Panc1 (cell line): ENCODE results near the gene ADAM10.

Experiments used
- POLR2AphosphoS5 ChIP-seq: IDR thresholded peaks from 2 replicates; pipeline ENCODE4 v1.6.1; 2012; ENCODE audit warnings: mild to moderate bottlenecking, low read depth, low read length, moderate library complexity
- REST ChIP-seq, 2 experiments: IDR thresholded peaks; 2 replicates each; pipeline ENCODE4 v1.6.1; 2011 to 2012; ENCODE audit warnings: low read depth in 2 of 2, control low read depth in 1 of 2, low read length in 1 of 2, mild to moderate bottlenecking in 1 of 2, moderate library complexity in 1 of 2; ENCODE audit not compliant: insufficient read depth in 1 of 2
- SIN3A ChIP-seq: IDR thresholded peaks from 2 replicates; pipeline ENCODE4 v1.6.1; 2012; ENCODE audit warnings: low read depth, mild to moderate bottlenecking, low read length, moderate library complexity, borderline replicate concordance; ENCODE audit not compliant: insufficient read depth
- TF ChIP-seq, protein P1 (sequence below): fragments of 450-650 bp; IDR thresholded peaks from 2 replicates; pipeline ENCODE4 v1.5.1; 2017; ENCODE audit warnings: mild to moderate bottlenecking

DNA sequence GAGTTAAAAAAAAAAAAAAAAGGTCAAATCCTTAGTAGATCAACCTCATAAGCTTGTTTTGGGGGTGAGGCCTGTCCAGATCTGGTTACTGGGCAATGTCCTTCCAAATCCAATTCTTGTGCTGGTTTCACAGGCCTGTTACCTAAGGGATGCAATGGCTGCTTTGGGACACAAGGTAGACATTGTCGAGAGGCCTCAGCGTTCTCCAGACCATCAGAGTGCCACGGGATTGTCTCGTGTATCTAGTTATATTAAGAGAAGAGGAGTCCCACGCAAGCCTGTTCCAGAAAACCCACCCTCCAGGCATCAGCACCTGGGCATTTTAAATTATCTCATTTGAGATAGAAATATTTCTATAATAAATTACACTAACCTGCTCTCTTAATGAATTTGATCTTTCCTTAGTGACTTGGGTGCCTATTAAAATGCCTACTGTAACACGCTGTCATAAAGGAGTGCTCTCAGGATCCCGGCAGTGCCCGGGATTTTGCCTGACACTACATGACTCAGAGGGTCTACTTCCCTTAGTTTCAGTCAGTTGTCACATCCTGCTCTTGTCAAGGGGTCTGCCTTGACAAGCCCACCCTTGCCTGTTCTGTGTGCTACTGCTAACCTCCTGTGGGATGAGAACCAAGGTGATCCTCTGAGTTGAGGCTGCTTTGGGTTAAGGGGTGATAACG lies 201.7 kb downstream of the ADAM10 start:
- TF ChIP-seq, protein P1, sequence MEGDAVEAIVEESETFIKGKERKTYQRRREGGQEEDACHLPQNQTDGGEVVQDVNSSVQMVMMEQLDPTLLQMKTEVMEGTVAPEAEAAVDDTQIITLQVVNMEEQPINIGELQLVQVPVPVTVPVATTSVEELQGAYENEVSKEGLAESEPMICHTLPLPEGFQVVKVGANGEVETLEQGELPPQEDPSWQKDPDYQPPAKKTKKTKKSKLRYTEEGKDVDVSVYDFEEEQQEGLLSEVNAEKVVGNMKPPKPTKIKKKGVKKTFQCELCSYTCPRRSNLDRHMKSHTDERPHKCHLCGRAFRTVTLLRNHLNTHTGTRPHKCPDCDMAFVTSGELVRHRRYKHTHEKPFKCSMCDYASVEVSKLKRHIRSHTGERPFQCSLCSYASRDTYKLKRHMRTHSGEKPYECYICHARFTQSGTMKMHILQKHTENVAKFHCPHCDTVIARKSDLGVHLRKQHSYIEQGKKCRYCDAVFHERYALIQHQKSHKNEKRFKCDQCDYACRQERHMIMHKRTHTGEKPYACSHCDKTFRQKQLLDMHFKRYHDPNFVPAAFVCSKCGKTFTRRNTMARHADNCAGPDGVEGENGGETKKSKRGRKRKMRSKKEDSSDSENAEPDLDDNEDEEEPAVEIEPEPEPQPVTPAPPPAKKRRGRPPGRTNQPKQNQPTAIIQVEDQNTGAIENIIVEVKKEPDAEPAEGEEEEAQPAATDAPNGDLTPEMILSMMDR, result no peak
- TF ChIP-seq POLR2AphosphoS5, result no peak
- no peak for TF ChIP-seq REST (IDR thresholded peaks at IDR 0.05; ENCODE audit: insufficient read depth in 1 of 2, low read depth in 2 of 2, low read length in 1 of 2)
- TF ChIP-seq SIN3A, result no peak
